Skeletal muscle tissue (tissue), 4 donors: ENCODE data around the gene EDARADD. TPM values are rescaled to one million over a fixed set of nuclear protein-coding genes. Genes with fewer than 3 reads are reported as not detected.

ENCODE experiments used
- H3K27ac ChIP-seq: one replicate; pipeline ENCODE4 v1.7.0; 2013; ENCODE audit warnings: mild to moderate bottlenecking, low read depth, low read length, inconsistent platforms
- H3K27me3 ChIP-seq, 3 donors: one replicate each; pipeline ENCODE4 v1.7.0; 2013; ENCODE audit warnings: low read length in 3 of 3; ENCODE audit not compliant: control insufficient read depth in 3 of 3, insufficient read depth in 3 of 3
- H3K36me3 ChIP-seq, 3 donors: one replicate each; pipeline ENCODE4 v1.7.0; 2013; ENCODE audit warnings: low read length in 3 of 3; ENCODE audit not compliant: control insufficient read depth in 3 of 3, insufficient read depth in 3 of 3
- H3K4me1 ChIP-seq, 3 donors: one replicate each; pipeline ENCODE4 v1.7.0; 2013; ENCODE audit warnings: low read length in 3 of 3, mild to moderate bottlenecking in 3 of 3; ENCODE audit not compliant: control insufficient read depth in 3 of 3, insufficient read depth in 3 of 3
- H3K4me3 ChIP-seq, 3 donors: one replicate each; pipeline ENCODE4 v1.7.0; 2013; ENCODE audit warnings: low read length in 3 of 3
- H3K9ac ChIP-seq, 3 donors: one replicate each; pipeline ENCODE4 v1.7.0; 2013; ENCODE audit warnings: low read length in 3 of 3, mild to moderate bottlenecking in 3 of 3, moderate library complexity in 2 of 3, low read depth in 1 of 3
- H3K9me3 ChIP-seq, 3 donors: one replicate each; pipeline ENCODE4 v1.7.0; 2013; ENCODE audit warnings: low read length in 3 of 3; ENCODE audit not compliant: control insufficient read depth in 3 of 3
- total RNA-seq: library from RNA; depleted of rRNA; stranded (reverse); fragments of >200 nt; gene quantifications from one replicate; pipeline ENCODE4 v1.2.3, GENCODE V29; 2014
- donor health status: Osteomylitis.

The EDARADD gene
- total RNA-seq, 1 donor from 2014 or later = under 0.01 TPM

DNA sequence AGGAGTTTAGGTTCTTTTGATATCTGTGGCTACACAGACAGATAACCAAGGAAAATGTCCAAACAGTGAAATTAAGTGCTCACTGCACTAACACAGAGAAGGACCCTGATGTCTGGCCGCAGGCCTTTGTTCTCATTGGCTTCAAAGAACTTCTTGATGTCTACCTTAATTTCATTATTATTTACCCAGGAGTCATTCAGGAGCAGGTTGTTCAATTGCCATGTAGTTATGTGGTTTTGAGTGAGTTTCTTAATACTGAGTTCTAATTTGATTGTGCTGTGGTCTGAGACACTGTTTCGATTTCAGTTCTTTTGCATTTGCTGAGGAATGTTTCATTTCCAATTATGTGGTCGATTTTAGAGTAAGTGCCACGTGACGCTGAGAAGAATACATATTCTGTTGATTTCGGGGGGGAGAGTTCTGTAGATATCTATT is 114.5 kb downstream of the EDARADD start:
- Histone ChIP-seq H3K27me3 (no peaks in the 10 kb centered on the region), H3K9me3 (no peaks in the 10 kb centered on the region), H3K4me1 (no peaks in the 10 kb centered on the region), H3K27ac (no peak overlapping the region), H3K4me3 (no peak overlapping the region), H3K36me3 (no peaks in the 10 kb centered on the region), H3K9ac (no peak overlapping the region)

DNA sequence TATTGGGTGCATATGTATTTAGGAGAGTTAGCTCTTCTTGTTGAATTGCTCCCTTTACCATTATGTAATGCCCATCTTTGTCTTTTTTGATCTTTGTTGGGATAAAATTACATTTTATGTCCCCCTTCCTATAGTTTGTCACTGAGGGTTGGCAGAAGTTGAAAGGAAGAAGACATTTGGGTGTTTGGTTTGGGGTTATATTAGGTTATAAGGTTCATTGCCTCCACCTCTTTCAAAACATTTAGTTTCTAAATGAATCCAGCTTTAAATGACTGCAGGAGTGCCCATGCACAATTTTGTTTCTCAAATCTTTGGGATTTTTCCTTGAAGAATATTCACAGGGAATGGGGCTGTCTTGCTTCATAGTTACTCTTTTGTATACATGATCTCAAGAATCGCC is 115.1 kb downstream of the EDARADD start:
- Histone ChIP-seq H3K27ac (no peak overlapping the region), H3K4me3 (no peak overlapping the region), H3K4me1 (no peaks in the 10 kb centered on the region), H3K27me3 (no peaks in the 10 kb centered on the region), H3K9ac (no peak overlapping the region), H3K36me3 (no peaks in the 10 kb centered on the region), H3K9me3 (no peaks in the 10 kb centered on the region)

DNA sequence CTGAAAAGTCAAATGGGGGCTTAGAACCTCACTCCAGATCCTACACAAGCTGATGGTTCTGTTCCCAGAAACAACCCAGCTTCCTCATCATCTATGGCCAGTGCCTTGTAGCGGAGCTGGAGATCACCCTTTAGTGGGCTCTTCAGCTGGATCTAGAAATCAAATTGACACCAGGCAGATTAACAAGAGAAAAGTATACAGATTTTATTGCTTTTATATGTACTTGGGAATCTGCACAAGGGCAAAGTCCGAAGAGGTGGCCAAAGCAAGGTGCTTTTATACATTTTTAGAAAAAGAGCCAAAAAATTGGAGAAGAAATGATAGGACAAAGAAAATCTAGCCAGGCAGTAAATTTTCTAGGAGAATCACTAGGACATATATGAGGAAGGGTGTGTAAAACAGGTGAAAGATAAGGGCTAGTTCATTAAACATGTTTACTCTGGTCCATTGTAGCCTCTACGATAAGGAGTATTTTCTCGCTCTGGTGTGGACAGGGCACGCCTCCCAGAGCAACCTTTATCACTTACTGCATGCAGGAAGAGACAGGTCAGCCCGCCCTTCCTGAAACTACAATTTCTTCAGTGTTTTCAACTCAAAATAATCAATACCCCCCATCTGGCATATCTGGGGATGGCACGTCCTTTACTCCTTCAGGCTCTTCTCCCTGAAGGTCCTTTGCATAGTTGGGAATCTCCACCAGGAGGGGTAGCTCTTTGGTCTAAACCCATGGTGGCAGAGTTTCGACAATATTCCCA is 115.7 kb downstream of the EDARADD start:
- Histone ChIP-seq H3K36me3 (no peaks in the 10 kb centered on the region), H3K9me3 (no peaks in the 10 kb centered on the region), H3K27me3 (no peaks in the 10 kb centered on the region), H3K9ac (no peak overlapping the region), H3K27ac (no peak overlapping the region), H3K4me3 (no peak overlapping the region), H3K4me1 (no peaks in the 10 kb centered on the region)

DNA sequence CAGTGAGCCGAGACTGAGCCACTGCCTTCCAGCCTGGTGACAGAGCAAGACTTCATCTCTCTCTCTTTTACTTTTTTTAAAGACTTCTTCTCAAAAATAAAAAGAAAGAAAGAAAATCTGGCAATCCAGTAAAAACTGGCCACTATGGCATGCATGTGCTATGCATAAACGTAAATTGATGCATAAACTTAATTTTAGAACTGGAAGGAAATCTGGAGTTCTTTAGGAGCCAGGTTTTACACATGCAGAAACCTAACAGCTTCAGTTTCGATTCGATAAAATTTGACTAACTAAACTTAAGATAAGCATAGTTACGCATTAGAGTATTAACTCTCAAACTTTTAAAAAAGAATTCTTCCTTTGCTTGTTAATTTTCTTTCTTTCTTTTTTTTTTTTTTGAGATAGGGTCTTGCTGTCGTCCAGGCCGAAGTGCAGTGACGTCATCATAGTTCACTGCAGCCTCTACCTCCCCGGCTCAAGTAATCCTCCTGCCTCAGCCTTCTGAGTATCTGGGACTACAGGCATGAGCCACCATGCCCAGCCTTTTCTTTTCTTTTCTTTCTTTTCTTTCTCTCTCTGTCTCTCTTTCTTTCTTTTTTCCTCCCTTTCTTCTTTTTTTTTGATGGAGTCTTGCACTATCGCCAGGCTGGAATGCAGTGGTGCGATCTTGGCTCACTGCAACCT is 117.8 kb downstream of the EDARADD start:
- H3K4me1 ChIP-seq = no peaks in the 10 kb centered on the region
- no peaks in the 10 kb centered on the region for H3K9me3 ChIP-seq
- no peak overlapping the region for H3K9ac ChIP-seq
- no peak overlapping the region for H3K27ac ChIP-seq
- H3K4me3 ChIP-seq = no peak overlapping the region
- no peaks in the 10 kb centered on the region for H3K27me3 ChIP-seq
- no peaks in the 10 kb centered on the region for H3K36me3 ChIP-seq

DNA sequence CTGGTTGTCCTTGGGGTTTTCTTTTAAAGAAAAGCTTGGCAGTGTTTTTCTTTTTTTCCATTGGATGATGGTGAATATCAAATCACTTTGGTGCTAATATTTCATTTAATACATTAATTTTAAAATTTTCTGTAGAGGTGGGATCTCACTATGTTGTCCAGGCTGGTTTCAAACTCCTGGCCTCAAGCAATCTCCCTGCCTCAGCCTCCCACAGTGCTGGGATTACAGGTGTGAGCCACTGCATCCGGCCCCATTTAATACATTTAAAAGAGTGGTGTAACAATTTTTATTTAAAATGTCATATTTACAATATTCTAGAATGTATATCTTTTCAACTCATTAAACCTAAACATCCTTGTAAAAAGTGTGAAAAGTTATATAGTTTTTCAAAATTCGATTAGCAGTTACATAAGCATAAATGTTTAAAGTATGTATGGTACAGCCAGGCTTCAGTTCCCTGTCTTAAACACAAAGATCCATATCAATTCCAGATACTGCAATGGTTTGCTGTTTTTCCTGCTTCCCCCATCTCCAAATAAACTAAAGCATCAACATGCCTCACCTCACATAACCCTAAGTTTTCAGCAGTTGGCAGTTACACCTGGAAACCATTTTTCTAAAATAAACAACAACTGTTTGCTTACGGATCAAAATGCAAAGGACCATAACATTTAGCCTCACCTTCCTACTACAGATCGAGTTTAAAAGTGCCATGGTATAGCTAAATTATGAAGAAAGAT is 120.8 kb downstream of the EDARADD start:
- no peak overlapping the region for H3K27ac ChIP-seq
- H3K9me3 ChIP-seq = no peaks in the 10 kb centered on the region
- H3K4me1 ChIP-seq = no peaks in the 10 kb centered on the region
- no peaks in the 10 kb centered on the region for H3K36me3 ChIP-seq
- H3K27me3 ChIP-seq = no peaks in the 10 kb centered on the region
- no peak overlapping the region for H3K4me3 ChIP-seq
- no peak overlapping the region for H3K9ac ChIP-seq

DNA sequence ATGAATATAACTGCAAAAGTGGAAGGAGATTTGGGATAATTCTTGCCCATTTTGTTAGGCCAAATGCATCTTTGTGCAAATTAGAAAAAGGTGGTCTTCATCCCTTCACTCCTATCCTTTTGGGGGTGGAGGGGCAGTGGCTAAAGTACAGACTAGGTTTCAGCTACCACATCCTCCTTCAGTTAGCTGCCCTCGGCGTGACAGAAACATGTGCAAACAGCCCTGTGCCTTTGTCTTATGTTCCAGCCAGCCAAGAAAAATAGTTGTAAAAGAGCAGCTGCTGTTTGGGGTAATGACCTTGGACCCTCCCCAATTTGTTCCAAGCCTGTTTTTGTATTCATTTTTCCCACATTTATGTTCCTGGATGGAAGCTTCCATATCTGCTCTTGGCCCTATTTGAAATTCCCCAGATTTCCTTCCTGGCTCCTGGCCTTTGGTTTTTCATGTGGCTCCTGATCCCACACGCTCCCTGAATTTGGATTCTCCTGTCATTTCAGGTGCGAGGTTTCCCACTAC is 121.4 kb downstream of the EDARADD start:
- Histone ChIP-seq H3K4me1 (no peaks in the 10 kb centered on the region), H3K27me3 (no peaks in the 10 kb centered on the region), H3K36me3 (no peaks in the 10 kb centered on the region), H3K4me3 (no peak overlapping the region), H3K27ac (no peak overlapping the region), H3K9ac (no peak overlapping the region), H3K9me3 (no peaks in the 10 kb centered on the region)

DNA sequence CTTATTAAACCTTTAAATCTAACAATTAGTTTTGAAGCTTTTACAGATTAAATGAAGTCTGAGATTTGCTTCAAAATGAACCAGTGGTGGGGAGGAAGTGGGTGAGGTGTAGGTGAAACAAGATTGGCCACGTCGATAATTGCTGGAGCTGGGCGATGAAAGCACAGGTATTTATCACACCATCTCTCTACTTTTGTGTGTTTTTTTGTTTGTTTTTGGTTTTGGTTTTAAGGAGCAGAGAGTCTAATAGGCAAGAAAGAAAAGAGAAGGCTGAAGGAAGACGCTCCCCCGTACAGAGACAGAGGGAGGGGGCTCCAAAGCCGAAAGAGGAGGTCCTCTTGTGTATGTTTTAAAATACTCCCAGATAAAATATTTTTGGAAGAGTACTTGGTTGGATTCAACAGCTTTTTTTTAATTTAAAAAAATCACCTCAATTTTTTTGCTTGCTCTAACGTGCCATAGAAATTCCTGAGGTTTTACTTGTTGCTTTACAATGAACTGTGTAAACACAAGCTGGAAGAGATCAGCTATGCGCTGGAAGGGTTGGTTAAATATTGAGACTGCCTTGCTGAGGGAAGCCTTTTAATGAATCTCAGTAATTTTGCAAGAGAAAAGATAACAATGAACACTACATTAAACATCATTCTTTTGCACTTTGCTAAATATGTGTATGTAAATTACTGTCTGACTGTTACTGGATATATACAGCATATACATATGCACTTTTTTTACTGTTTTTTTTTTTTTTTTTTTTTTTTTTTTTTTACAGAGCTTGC is 123.0 kb downstream of the EDARADD start:
- Histone ChIP-seq H3K9ac (no peak overlapping the region), H3K27ac (no peak overlapping the region), H3K4me3 (no peak overlapping the region)

DNA sequence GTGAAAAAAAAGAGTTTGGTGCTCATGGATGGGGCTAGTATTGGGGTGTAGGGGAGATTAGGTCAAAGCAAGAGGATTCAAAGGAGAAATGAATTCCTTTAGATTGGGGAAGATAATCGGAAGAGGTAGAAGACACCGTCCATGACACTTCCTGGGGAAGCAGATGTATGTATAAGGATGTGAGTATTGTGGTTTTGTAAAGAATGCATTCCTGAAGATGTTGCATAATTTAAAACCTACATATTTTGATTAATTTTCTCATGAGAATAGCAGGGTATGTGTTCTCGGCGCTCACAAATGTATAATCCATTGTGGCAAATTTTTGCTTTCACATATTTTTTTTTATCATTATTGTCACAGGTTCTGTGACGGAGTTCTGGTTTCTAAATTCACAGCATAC is 124.2 kb downstream of the EDARADD start:
- Histone ChIP-seq H3K4me1 (peaks cover 0 to 3% (median 1%) of the 10 kb centered on the region in 3 donors), H3K4me3 (no peak overlapping the region)

More for the DNA sequence above, 123.0 kb downstream of the EDARADD start:
- Histone ChIP-seq H3K36me3 (no peaks in the 10 kb centered on the region), H3K4me1 (no peaks in the 10 kb centered on the region), H3K9me3 (no peaks in the 10 kb centered on the region), H3K27me3 (no peaks in the 10 kb centered on the region)

DNA sequence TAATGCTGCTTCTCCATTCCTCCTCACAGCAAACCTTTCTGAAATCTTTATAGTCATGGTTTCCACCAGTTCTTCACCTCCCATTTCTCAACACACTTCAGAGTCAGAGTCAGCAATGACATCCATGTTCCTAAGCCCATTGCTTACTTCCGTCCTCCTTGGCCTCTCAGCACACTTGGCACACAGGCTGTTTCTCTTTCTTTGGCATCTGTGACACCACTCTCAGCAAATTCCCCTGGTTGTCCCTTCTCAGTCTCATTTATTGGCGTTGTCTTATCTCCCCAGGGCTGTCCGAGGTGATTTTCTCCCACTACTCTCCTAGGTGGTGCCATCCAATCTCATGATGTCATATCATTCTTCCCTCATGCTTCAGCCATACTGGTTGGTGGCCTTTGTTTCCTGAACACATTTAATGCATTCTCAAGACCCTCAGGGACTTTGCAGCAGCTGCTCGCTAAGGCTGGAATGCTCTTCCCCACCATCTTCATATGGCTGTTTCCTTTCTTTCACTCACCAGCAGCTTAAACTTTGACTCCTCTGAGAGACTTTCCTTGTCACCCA is 126.4 kb downstream of the EDARADD start:
- peaks cover 3 to 9% (median 9%) of the 10 kb centered on the region in 3 donors for H3K4me1 ChIP-seq
- H3K36me3 ChIP-seq = no peaks in the 10 kb centered on the region
- H3K27ac ChIP-seq = no peak overlapping the region
- H3K9me3 ChIP-seq = no peaks in the 10 kb centered on the region
- H3K9ac ChIP-seq = no peak overlapping the region
- H3K4me3 ChIP-seq = no peak overlapping the region
- H3K27me3 ChIP-seq = no peaks in the 10 kb centered on the region

More for the DNA sequence above, 124.2 kb downstream of the EDARADD start:
- Histone ChIP-seq H3K9me3 (no peaks in the 10 kb centered on the region), H3K36me3 (no peaks in the 10 kb centered on the region), H3K27me3 (no peaks in the 10 kb centered on the region), H3K27ac (no peak overlapping the region), H3K9ac (no peak overlapping the region)
